Calu3 (cell line): ENCODE measurements around the gene ATP5F1D. TPM values are rescaled to one million over a fixed set of nuclear protein-coding genes. Genes with fewer than 3 reads are reported as not detected.

ENCODE experiments used
- BruUV-seq: library from RNA; stranded (reverse); fragments of 400-500 nt; replicated peaks from 2 replicates; lab custom pipeline; 2021; lab: Mats Ljungman, UMichigan
- CTCF ChIA-PET: fragments of 300-600 bp; sonication (Branson Sonifier 250); formaldehyde crosslinking; loops from one replicate; lab custom pipeline; 2022; ENCODE audit warnings: antibody characterized with exemption; lab: Charles Lee
- DNase-seq: peaks from one replicate; pipeline ENCODE4 v3.0.0; 2022
- H3K27ac Mint-ChIP-seq: one replicate; pipeline ENCODE4 v1.8.0; 2022; ENCODE audit warnings: mixed read lengths; ENCODE audit not compliant: unreplicated experiment
- H3K27me3 Mint-ChIP-seq: one replicate; pipeline ENCODE4 v1.8.0; 2022; ENCODE audit warnings: mixed read lengths; ENCODE audit not compliant: unreplicated experiment
- H3K36me3 Mint-ChIP-seq: one replicate; pipeline ENCODE4 v1.8.0; 2022; ENCODE audit warnings: mild to moderate bottlenecking, moderate library complexity, mixed read lengths; ENCODE audit not compliant: insufficient read depth, unreplicated experiment
- H3K4me1 Mint-ChIP-seq: one replicate; pipeline ENCODE4 v1.8.0; 2022; ENCODE audit warnings: mild to moderate bottlenecking, low read depth, mixed read lengths; ENCODE audit not compliant: unreplicated experiment
- H3K4me3 Mint-ChIP-seq: one replicate; pipeline ENCODE4 v1.8.0; 2022; ENCODE audit warnings: mild to moderate bottlenecking, low read depth, moderate library complexity, mixed read lengths; ENCODE audit not compliant: unreplicated experiment
- H3K9me3 Mint-ChIP-seq: one replicate; pipeline ENCODE4 v1.8.0; 2022; ENCODE audit warnings: low read depth, mixed read lengths; ENCODE audit not compliant: unreplicated experiment
- intact Hi-C: fragments of 100-400 bp; cut with micrococcal nuclease; formaldehyde crosslinking; loops from one replicate; pipeline ENCODE4 v1.10.0; 2022; ENCODE audit not compliant: unreplicated experiment
- total RNA-seq: library from RNA; stranded (reverse); gene quantifications from 2 replicates; pipeline ENCODE4 v1.2.3, GENCODE V29; 2022
- TF ChIP-seq, protein P1 (sequence below): fragments of 200-600 bp; IDR thresholded peaks from one replicate; pipeline ENCODE4 v1.8.0; 2022; ENCODE audit warnings: antibody characterized with exemption; ENCODE audit not compliant: unreplicated experiment

Gene ATP5F1D
- total RNA-seq, 1 experiment from 2014 or later, result 91.8 TPM

DNA sequence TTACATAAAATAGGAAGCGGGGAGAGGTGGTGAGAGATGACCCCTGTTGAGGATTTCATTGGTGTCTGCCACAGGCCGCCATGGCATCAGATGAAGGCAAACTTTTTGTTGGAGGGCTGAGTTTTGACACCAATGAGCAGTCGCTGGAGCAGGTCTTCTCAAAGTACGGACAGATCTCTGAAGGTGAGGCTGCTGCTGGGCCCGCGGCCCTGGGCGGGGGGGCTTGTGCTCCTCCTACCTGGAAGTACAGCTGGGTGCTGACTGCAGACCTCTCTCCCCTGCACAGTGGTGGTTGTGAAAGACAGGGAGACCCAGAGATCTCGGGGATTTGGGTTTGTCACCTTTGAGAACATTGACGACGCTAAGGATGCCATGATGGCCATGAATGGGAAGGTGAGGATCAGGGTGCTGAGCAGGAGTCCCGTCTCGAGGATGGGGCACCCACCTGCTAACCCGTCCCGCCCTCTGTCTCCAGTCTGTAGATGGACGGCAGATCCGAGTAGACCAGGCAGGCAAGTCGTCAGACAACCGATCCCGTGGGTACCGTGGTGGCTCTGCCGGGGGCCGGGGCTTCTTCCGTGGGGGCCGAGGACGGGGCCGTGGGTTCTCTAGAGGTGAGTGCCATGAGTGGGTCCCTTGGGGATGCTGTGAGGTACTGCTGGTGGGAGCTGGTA lies 29.4 kb downstream of the ATP5F1D start:
- TF ChIP-seq, protein P1, sequence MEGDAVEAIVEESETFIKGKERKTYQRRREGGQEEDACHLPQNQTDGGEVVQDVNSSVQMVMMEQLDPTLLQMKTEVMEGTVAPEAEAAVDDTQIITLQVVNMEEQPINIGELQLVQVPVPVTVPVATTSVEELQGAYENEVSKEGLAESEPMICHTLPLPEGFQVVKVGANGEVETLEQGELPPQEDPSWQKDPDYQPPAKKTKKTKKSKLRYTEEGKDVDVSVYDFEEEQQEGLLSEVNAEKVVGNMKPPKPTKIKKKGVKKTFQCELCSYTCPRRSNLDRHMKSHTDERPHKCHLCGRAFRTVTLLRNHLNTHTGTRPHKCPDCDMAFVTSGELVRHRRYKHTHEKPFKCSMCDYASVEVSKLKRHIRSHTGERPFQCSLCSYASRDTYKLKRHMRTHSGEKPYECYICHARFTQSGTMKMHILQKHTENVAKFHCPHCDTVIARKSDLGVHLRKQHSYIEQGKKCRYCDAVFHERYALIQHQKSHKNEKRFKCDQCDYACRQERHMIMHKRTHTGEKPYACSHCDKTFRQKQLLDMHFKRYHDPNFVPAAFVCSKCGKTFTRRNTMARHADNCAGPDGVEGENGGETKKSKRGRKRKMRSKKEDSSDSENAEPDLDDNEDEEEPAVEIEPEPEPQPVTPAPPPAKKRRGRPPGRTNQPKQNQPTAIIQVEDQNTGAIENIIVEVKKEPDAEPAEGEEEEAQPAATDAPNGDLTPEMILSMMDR, result no peak
- DNase-seq, result no peak
- Mint-ChIP-seq H3K36me3 (peaks cover 92% of the 10 kb centered on the region), H3K4me3 (peak overlapping the region; percentile 92), H3K27me3 (no peaks in the 10 kb centered on the region), H3K9me3 (no peaks in the 10 kb centered on the region), H3K4me1 (peaks cover 39% of the 10 kb centered on the region), H3K27ac (peak overlapping the region; percentile 87)
- CTCF ChIA-PET, result no interaction called here
- intact Hi-C loops, result no loop called here
- no TSS peak for BruUV-seq

DNA sequence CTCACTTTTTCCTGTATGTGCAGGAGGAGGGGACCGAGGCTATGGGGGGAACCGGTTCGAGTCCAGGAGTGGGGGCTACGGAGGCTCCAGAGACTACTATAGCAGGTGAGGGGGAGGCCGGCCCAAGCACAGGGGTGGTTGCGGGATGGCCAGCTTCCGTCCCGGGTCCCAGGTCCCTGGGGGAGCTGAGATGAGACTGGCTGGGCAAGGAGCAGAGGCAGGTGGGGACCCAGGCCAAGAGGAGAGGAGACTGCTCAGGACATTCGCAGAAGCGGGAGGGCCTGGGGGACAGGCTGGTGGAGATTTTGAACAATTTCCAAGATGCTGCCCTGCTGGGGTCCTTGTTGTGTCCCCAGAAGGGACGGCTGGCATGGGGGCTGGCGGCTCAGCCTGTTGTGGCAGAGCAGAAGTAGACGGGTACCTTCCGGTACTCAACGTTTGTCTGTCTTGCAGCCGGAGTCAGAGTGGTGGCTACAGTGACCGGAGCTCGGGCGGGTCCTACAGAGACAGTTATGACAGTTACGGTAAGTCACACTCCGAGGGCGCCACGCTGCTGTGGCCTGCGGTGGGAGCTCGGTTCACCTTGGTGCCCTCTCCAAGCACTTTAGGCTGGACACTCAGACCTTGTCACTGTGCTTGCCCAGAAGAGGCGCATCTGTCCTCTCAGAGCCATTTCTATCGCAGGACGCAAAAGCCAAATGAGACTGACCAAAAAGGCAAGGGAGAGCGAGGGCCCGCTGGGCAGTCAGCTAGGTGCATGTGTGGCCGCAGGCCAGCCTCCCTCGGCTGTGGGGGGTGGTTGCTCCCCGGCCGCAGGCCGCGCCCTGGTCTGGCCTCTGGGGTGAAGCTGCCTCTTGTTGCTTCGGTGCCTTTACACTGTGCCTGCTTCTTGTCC lies 30.2 kb downstream of the ATP5F1D start:
- intact Hi-C loops, result no loop called here
- TF ChIP-seq, protein P1, result no peak
- Mint-ChIP-seq H3K9me3 (no peaks in the 10 kb centered on the region), H3K27ac (peak overlapping the region; percentile 87), H3K4me1 (peaks cover 39% of the 10 kb centered on the region), H3K36me3 (peaks cover 93% of the 10 kb centered on the region), H3K4me3 (peak overlapping the region; percentile 92), H3K27me3 (no peaks in the 10 kb centered on the region)
- no TSS peak for BruUV-seq
- DNase-seq, result no peak
- CTCF ChIA-PET, result no interaction called here

DNA sequence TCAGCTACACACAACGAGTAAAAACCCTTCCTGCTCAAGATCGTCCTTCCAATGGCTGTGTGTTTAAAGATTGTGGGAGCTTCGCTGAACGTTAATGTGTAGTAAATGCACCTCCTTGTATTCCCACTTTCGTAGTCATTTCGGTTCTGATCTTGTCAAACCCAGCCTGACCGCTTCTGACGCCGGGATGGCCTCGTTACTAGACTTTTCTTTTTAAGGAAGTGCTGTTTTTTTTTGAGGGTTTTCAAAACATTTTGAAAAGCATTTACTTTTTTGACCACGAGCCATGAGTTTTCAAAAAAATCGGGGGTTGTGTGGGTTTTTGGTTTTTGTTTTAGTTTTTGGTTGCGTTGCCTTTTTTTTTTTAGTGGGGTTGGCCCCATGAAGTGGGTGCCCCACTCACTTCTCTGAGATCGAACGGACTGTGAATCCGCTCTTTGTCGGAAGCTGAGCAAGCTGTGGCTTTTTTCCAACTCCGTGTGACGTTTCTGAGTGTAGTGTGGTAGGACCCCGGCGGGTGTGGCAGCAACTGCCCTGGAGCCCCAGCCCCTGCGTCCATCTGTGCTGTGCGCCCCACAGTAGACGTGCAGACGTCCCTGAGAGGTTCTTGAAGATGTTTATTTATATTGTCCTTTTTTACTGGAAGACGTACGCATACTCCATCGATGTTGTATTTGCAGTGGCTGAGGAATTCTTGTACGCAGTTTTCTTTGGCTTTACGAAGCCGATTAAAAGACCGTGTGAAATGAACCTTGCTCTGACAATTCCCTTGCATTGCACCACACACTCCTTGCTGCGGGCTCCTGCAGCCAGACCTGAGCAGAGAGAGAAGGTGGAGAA lies 31.1 kb downstream of the ATP5F1D start:
- no peaks in the 10 kb centered on the region for H3K9me3 Mint-ChIP-seq
- H3K4me1 Mint-ChIP-seq, result peaks cover 31% of the 10 kb centered on the region
- H3K27ac Mint-ChIP-seq, result peak overlapping the region; percentile 36
- TF ChIP-seq, protein P1, result no peak
- H3K36me3 Mint-ChIP-seq, result peaks cover 90% of the 10 kb centered on the region
- BruUV-seq, result TSS peak; percentile 11
- no peaks in the 10 kb centered on the region for H3K27me3 Mint-ChIP-seq
- no peak overlapping the region for H3K4me3 Mint-ChIP-seq
- intact Hi-C loops, result no loop called here
- DNase-seq, result no peak
- CTCF ChIA-PET, result interaction anchor here (0.8 kb wide), 1 partner anchor 28 kb away, joined by 4 read pairs; no protein-coding TSS in a partner anchor
